DMS153 treated with DMSO at 0.1 percent for 48 hours (cell line): ENCODE measurements around the gene GOLGA7B.
A peak's percentile ranks its signal among the peaks of the same experiment; 100 is the strongest.

Source experiments
- DNase-seq: peaks from one replicate; lab custom pipeline; 2025; ENCODE audit not compliant: unreplicated experiment; lab: John Stamatoyannopoulos, UW

Gene GOLGA7B

DNA sequence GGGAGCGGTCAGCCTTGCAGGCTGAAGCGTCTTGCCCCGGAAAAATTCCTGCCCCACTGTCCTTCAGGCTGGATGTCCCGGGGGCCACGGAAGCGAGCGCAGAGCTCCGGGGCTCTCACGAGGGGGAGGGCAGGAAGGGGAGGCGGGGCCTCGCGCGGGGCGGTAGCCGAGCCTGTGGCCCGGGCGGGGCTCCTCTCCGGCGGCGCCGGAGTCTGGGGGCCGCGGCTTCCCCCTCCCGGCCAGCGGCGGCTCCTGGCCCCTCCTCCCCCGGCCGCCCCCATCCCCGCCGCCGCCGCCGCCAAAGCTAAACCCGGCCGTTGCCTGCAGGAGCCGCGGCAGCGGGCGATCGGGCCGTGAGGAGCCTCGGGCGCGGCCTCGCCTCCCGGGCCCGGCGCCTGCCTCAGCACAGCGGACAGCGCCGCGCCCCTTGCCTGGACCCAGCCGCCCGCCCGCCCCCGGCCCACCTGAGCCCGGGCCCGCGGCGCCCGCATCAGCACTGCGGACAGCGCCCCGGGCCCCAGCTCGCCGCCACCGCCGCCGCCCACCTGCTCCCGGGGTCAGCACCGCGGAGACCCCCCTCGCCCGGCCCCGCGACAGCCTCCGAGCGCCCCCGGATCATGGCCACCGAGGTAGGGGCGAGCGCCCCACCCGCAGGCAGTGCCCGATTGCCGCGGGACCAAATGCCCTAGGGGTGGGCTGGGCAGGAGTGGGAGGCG, at the start of gene GOLGA7B:
Gene GOLGA7B (plus strand): TSS at position 157 of the 716 bp plus-strand sequence. CDS start 461 bp downstream, at position 618.
- DNase-seq = peak; percentile 52

DNA sequence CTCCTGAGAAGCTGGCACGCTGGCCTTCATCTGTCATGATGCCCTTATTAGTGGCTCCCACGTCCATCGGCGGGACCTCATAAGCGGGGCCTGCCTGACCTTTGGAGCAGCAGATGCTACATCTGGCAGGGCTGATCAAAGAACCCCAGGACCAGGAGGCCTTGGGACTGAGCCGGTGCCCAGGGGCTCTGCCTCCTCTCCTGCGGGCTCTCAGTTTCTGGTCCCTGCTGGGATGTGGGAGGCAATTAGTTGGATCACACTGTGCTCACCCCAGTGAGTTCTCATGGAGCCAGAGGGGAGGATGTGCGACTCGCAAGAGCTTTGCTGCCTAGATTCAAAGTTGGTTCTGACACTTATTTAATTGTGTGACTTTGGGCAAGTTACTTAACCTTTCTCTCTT, 49.2 kb upstream of the GOLGA7B start:
- no peak for DNase-seq

DNA sequence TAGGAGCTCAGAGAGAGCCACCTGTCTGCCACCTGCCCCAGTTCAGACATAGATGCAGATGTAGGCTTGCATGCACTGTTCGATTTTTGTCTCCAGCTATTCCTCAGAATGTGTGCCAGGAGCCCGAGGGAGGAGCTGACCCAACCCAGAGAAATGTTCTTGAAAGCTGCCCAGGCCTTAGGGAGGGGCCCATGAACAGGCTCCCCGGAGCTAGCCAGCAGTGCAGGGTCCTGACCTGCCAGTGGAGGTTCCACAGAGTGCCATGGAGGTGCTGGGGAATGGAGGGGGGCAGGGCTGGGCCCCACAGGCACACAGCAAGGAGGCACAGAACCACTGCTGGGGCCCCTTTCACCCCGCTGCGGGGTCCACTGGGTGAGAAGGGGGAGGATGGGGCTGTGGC, 48.2 kb upstream of the GOLGA7B start:
- no peak for DNase-seq

DNA sequence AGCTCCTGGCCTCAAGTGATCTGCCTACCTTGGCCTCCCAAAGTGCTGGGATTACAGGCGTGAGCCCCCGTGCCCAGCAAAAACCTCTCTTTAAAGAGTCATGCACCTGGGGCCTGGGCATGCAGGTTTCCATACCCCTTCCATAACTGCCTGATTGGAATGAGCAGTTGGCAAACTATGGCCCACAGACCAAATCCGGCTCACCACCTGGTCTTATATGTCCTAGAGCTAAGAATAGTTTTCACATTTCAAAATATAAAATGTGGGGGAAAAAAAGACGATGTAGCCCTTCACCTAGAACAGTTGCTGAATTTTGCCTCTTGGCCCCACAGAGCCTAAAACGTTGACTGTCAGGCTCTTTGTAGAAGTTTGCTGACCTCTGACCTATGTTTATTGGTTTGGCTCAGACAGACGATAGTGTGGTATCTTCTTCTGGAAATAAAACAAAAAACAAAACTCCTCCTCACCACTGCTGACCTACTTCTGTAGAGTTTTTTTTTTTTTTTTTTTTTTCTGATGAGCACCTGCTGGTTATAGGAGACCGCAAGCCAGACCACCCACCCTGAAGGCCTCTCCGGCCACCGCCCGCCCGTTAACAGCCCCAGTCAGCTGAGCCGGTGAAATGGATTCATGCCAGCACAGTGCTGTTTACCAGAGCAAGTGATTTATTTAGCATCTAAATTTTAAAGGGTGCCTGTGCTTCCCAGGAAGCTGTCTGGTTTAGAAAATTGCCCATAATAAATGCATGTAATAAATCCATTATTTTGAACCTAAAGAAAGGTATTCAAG, 44.4 kb upstream of the GOLGA7B start:
- DNase-seq = no peak

DNA sequence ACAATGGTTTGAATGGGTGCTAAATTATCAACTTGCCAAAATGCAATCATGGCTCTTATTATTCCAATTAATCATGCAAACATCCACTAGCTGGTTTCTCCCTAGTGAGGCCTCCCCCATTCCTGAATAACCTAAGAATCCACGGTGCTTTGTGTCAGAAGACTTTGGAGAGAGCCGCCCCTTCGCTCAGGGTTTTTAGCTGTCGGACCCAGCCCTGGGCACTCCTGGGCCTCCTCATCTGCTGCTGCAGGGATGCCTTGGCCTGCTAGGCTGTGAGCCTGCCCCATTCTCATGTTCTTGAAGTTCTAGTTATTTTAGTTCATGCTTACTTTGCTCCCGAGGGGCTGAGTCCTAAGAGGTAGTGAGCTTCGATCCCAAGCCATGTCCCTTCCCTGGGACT, 43.7 kb upstream of the GOLGA7B start:
- DNase-seq = no peak

DNA sequence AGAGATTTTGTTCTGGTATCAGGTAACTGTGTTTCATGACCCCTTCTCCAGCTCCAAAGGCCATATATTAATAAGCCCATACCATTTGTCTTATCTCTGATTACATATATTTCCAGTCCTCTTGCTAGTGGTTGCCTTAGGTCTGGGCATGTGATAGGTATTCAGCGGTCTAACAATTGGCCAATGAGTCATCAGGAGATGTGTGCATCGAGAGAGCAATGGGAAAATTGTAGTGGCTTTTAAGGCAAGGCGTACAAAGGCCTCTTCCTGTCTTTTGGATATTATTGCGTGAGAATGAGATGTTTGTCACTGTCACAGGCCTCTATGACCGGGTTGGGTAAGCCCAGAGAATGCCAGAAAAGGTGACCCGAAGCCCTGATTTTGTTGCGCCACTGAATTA, 39.2 kb upstream of the GOLGA7B start:
- peak; percentile 45 for DNase-seq

DNA sequence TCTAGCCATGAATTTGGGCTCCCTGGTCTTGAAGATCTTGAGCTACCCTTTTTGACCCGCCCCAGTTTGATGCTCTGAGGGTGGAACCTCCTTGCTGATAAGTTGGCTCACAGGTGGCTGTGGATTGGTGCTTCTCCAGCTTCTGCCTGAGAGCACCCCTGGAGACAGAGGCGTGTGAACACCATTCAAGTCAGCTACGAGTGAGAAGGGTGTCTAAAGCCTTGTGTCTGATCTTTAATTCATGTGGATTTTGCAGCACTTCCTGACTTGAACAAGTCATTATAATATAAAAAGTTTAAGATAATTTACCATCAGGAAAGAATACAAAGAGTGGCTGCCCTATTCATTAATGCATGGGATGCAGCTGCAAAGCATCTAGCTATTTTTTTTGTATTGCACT, 37.7 kb upstream of the GOLGA7B start:
- DNase-seq = no peak

DNA sequence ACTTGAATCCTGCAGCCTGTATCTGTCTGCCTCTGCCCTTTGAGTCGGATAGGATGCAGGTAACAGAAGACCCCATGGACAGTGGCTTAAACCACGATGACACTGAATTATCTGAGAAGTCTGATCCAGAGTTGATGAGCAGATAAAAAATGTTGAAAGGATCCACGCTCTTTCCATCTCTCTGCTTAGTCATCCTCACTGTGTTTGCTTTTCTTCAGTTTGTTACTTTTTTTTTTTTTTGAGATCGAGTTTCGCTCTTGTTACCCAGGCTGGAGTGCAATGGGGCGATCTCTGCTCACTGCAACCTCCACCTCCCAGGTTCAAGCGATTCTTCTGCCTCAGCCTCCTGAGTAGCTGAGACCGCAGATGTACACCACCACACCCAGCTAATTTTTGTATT, 36.9 kb upstream of the GOLGA7B start:
- DNase-seq = no peak

DNA sequence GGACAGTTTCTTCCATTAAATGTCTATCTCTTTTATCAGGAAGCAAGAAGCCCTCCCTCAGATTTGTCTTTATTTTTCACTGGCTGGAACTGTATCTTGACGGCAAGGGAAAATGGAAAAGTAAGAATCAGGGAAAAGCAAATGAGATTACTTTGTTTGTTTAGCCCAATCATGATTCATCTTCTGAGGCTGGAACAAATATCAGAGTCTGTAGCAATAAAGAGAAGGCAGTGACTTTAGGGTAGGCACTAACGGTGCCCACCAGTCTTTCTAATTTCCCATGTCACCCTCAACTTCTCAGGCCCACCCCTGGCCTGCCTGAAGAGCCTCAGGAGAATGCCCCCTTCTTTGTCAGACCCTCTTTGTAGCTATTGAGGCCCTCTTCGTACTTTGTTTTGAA, 36.3 kb upstream of the GOLGA7B start:
- DNase-seq = no peak

DNA sequence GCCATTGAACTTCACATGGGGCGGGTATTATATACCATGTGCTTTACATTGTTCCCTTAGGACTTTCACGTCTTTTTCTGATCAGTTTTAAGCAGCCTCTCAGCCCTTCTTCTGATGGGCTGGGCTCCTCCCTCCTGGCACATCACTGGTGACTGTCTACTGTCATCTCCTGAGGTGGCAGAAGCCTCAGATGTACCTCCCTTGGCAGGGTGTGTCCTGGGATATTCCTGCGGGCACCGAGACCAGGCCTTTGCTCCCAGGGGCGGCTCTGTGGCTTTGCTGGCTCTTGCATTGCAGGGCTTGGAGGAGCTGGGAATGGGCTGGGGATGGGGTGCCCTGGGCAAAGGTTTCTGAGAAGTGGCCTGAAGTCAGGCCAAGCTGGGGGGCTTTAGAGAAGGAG, 34.6 kb upstream of the GOLGA7B start:
- DNase-seq = no peak

DNA sequence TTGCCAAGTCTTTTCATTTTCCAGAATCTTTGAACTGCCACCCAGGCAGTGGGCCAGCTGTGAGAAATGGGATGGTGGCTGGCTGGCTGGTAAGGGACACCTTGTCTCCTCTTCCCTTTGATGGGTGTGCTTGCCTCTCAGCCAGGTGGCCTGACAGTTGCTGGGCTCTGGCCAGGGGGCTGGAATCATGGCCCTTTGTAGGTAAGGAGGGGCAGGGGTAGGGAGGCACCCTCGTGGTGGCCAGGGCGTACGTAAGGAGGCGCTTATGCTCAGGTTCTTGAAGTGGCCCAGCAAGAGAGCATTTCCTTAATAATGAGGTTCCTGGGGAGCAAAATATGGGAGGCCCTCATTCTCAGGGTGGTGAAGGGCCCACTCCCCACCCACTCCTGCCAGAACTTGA, 33.0 kb upstream of the GOLGA7B start:
- DNase-seq = no peak

DNA sequence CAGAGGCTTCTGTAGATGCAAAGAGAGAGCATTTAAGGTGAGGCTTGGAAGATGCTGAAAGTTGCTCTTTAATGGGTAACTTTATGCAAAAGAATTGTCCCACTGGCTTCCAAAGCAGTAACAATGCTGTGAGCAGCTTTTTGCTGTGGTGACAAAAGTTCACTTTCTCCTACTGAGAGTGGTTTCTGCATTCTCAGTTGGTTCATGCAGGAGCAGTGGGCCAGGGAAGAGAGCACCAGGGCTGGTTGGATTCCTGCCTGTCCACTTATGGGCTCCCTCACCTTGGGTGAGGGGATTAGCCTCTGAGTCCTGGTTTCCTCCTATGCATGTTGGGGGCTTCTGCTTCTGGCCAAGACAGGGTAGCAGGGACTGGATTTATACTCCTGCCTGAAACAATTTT, 31.1 kb upstream of the GOLGA7B start:
- DNase-seq = no peak

DNA sequence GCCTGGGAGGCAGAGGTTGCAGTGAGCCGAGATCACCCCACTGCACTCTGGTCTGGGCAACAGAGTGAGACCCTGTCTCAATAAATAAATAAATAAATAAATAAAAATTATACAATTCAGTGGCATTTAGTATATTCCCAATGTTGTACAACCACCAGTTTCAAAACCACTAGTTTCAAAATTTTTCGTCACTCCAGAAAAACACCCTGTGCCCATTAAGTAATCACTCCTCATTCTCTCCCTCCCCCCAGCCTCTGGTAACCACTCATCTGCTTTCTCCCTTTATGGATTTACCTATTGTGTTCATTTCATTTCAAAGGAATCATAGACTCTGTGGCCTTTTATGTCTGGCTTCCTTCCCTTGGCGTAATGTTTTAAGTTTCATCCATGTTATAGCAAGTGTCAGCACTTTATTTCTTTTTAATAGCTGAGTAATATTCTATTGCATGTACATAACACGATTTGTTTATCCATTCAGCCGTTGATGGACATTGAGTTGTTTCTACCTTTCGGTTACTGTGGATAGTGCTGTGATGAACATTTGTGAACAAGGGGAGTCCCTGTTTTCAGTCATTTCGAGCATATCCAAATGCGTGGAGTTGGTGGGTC, 29.4 kb upstream of the GOLGA7B start:
- no peak for DNase-seq

DNA sequence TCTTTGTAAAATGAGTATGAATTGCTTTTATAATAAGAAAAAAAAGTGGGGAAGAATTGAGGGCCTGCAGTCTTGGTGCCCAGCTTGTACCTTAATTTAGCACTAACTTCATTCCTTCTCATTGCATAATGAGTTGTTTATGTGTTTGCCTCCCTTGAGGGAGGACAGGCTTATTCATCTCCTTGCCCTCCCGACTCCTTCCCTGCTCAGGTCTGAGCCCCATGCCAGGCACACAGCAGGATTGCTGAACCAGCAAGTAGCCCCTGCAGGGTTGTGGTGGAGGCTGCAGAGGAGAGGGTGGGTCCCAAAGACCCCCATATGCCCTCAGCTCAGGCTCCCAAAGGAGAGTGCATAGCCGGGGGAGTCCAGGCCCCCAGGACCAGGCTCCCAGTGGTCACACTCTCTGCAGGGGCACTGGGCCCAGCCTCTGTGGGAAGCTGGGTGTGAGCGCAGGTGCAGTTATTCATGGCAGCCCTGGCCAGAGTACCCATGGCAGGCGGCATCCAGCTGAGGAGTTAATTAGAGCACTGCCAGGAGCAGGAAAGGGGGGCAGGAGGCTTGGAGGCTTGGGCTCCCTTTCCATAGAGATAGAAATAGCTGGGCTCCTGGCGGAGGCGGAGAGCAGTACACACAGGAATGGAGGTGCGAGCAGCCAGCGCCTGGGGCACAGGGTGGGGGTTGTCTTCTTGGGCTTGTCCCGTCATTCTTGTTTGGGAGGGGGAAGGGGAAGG, 28.2 kb upstream of the GOLGA7B start:
- peak; percentile 27 for DNase-seq

DNA sequence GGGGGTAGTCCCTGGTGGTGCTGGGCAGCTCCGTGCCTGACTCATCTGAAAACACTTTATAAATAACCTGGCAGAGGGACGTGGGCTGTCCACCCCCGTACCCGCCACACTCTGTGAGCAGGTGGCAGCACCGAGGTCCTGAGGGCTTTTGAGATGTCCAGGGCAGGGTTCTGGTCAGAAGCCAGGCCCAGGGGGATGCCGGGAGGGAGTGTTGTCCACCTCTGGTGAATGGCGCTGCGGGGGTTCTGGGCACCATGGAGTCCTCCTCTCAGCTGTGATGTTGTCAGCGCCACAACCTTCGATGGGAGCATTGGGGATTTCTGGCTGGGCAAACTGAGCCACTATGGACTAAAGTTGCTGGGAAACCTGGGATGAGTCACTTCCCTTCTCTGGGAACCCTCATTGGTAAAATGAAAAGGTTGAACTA, 27.4 kb upstream of the GOLGA7B start:
- no peak for DNase-seq

DNA sequence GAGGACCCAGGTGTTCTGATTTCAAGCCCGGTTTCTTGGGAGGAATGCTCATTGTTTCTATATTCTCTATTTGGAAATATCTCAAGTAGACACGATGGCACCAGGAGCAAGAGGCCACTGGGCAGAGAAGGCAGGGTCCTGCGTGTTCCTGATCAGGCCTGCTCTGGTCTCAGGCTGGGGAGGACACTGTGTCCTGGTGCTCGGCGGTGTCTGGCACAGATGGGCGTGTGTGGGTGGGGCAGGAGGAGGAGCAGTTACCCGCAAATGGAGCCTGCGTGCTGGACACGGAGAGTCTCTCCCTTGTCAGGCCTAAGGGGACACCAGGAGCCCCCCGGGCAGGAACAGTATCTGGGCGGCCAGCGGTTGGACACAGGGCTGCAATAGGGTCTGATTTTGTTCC, 25.9 kb upstream of the GOLGA7B start:
- no peak for DNase-seq

DNA sequence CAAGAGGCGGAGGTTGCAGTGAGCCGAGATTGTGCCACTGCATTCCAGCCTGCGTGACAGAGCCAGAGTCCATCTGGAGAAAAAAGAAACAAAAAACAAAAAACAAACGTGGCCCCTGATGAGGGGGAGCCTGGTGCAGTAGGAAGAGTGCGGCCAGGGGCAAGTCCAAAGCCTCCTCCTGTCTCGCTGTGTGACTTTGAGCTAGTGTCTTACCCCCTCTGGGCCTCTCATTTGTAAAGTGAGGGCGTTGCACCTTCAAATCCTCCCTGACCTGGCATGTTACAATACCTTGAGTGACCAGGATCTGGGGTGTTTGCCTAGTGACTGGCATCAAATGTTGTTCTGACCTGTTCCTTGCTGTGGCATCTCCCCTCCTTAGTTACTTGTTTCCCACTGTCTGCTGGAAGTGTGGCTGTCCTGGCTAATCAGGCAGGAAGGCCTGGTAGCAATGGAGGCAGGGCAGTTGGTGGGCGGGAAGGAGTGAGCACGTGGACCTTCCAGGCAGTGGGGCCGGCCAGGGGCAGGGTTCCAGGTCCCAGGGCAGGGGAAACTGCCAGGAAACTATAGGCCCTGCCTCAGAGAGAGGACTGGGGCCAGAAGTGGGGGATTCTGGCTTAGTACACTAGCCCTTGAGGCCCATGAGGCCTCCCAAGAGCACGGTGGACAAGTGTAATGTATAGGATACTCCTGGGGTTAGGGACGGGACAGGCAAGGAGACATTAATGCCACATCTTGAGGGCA, 24.5 kb upstream of the GOLGA7B start:
- DNase-seq = no peak

DNA sequence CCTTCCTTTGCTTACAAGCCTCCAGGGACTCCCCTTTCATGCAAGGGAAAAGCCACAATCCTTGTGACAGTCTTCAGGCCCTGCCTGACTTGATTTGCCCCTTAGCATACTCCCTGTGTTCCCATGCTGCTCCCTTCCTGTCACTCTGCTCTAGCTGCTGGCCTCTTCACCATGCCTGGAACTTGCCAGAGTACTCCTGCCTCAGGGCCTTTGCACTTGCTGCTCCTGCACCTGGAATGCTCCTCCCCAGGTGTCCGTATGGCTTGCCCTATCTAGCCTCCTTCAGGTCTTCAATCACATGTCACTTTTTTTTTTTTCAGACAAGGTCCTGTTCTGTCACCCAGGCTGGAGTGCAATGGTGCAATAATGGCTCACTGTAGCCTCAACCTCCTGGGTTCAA, 22.8 kb upstream of the GOLGA7B start:
- no peak for DNase-seq

DNA sequence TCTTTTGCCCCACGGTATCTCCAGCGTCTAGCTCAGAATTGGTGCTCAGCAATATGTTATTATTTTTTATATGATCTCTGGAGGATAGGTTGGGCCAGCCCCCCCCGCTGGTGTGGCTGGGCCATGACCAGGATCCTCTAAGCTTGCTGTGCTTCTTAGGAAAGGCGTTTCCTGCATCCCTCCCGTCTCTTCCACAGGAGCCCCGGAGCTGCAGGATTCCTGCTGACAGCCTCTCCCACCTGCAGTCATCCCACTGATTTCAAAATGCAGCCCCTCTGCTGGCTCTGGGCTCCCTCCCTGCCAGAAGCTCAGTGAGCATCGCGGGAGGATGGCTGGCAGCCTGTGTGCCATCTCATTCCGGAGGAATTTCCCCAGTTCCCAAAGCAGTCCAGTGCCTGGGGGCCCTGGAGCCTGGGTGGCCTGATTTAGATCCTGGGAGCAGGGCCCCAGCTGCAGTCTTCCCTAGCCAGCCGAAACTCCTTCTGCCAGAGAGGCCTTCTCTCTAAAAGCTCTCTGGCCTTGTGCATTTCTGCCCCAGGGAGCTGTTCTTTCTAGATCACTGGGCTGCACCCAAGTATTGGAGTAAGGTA, 21.8 kb upstream of the GOLGA7B start:
- DNase-seq = no peak

DNA sequence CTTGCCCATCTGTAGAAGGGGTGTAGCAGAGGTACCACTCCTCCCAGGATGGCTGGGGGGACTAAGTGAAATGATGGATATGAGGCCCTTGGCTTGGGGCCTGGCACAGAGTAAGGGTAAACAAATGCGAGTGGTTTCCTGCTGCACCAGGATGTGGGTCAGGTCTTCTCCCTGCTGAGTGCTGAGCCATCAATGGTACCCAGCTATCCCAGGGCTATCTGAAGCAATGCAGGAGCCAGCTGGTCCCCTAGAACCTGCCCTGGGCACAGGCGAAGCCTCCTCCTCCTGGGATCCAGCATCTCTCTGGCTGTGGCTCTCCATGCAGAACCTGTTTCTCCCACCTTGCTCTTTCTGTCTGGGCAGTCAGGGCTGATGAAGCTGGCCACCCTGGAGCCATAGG, 20.9 kb upstream of the GOLGA7B start:
- DNase-seq = no peak
